H1 (cell line): Measurements from ENCODE around the gene KRTAP10-4. TPM values are rescaled to one million over a fixed set of nuclear protein-coding genes. Genes with fewer than 3 reads are reported as not detected.

ENCODE experiments used
- MAFK ChIP-seq: IDR thresholded peaks from 2 replicates; pipeline ENCODE4 v1.6.1; 2012; ENCODE audit warnings: low read depth, mild to moderate bottlenecking, improper control_type of control experiment, low read length
- polyA plus RNA-seq, 7 experiments: library from polyadenylated mRNA; depleted of rRNA in 3 of 7; stranded (reverse) in 5 of 7; unstranded in 2 of 7; fragments of >200 nt in 5 of 7; fragments of 200-250 nt in 2 of 7; gene quantifications; 1 replicate in 5 of 7; 2 replicates in 1 of 7; 4 replicates in 1 of 7; pipeline versions ENCODE4 v1.2.1 to v1.2.3, GENCODE V29; 2011 to 2013; ENCODE audit warnings: missing spikeins in 2 of 7, mixed read lengths in 2 of 7
- total RNA-seq: library from RNA; stranded (reverse); fragmentation: NEBNext Ultra II Directional; extraction: Animal tissue kit (Norgen Biotek cat#: 25700); gene quantifications from 2 replicates; pipeline ENCODE4 v1.2.1, GENCODE V29; 2021
- TF ChIP-seq, protein P1 (sequence below): fragments of 300-600 bp; sonication (generic); IDR thresholded peaks from 2 replicates; pipeline ENCODE4 v1.7.1; 2012; ENCODE audit warnings: low read length, moderate library complexity, mild to moderate bottlenecking, inconsistent platforms; ENCODE audit not compliant: insufficient replicate concordance

The KRTAP10-4 gene
- total and polyA plus RNA-seq, 2 of the 8 experiments (the other 6 are each of a cell fraction or from before 2014, with no cell fraction given): not detected

DNA sequence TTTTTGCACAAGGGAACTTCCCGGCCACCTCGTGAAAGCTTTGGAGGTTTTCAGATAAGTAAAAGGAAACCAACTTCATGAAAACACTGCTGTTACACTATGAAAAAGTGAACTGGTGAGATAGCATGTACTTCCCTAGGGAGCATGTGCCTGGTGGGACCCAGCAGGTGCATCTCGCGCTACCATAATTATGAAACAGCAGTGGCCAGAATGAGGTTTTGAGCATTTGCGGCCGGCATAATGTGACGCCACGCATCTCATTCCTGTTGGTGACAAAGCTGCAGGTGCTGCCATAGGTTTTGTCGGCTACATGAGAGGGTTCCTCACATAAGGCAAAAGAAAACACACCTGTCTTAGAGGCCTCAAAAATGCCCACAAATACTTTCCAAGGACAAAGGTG lies 16.6 kb upstream of the KRTAP10-4 start (continued):
- TF ChIP-seq, protein P1, sequence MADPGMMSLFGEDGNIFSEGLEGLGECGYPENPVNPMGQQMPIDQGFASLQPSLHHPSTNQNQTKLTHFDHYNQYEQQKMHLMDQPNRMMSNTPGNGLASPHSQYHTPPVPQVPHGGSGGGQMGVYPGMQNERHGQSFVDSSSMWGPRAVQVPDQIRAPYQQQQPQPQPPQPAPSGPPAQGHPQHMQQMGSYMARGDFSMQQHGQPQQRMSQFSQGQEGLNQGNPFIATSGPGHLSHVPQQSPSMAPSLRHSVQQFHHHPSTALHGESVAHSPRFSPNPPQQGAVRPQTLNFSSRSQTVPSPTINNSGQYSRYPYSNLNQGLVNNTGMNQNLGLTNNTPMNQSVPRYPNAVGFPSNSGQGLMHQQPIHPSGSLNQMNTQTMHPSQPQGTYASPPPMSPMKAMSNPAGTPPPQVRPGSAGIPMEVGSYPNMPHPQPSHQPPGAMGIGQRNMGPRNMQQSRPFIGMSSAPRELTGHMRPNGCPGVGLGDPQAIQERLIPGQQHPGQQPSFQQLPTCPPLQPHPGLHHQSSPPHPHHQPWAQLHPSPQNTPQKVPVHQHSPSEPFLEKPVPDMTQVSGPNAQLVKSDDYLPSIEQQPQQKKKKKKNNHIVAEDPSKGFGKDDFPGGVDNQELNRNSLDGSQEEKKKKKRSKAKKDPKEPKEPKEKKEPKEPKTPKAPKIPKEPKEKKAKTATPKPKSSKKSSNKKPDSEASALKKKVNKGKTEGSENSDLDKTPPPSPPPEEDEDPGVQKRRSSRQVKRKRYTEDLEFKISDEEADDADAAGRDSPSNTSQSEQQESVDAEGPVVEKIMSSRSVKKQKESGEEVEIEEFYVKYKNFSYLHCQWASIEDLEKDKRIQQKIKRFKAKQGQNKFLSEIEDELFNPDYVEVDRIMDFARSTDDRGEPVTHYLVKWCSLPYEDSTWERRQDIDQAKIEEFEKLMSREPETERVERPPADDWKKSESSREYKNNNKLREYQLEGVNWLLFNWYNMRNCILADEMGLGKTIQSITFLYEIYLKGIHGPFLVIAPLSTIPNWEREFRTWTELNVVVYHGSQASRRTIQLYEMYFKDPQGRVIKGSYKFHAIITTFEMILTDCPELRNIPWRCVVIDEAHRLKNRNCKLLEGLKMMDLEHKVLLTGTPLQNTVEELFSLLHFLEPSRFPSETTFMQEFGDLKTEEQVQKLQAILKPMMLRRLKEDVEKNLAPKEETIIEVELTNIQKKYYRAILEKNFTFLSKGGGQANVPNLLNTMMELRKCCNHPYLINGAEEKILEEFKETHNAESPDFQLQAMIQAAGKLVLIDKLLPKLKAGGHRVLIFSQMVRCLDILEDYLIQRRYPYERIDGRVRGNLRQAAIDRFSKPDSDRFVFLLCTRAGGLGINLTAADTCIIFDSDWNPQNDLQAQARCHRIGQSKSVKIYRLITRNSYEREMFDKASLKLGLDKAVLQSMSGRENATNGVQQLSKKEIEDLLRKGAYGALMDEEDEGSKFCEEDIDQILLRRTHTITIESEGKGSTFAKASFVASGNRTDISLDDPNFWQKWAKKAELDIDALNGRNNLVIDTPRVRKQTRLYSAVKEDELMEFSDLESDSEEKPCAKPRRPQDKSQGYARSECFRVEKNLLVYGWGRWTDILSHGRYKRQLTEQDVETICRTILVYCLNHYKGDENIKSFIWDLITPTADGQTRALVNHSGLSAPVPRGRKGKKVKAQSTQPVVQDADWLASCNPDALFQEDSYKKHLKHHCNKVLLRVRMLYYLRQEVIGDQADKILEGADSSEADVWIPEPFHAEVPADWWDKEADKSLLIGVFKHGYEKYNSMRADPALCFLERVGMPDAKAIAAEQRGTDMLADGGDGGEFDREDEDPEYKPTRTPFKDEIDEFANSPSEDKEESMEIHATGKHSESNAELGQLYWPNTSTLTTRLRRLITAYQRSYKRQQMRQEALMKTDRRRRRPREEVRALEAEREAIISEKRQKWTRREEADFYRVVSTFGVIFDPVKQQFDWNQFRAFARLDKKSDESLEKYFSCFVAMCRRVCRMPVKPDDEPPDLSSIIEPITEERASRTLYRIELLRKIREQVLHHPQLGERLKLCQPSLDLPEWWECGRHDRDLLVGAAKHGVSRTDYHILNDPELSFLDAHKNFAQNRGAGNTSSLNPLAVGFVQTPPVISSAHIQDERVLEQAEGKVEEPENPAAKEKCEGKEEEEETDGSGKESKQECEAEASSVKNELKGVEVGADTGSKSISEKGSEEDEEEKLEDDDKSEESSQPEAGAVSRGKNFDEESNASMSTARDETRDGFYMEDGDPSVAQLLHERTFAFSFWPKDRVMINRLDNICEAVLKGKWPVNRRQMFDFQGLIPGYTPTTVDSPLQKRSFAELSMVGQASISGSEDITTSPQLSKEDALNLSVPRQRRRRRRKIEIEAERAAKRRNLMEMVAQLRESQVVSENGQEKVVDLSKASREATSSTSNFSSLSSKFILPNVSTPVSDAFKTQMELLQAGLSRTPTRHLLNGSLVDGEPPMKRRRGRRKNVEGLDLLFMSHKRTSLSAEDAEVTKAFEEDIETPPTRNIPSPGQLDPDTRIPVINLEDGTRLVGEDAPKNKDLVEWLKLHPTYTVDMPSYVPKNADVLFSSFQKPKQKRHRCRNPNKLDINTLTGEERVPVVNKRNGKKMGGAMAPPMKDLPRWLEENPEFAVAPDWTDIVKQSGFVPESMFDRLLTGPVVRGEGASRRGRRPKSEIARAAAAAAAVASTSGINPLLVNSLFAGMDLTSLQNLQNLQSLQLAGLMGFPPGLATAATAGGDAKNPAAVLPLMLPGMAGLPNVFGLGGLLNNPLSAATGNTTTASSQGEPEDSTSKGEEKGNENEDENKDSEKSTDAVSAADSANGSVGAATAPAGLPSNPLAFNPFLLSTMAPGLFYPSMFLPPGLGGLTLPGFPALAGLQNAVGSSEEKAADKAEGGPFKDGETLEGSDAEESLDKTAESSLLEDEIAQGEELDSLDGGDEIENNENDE: no peak
- no peak for TF ChIP-seq MAFK
- TF ChIP-seq, all 59 proteins: peak for 0
